Measurements from ENCODE around the gene HERC2.
"Not testable (repeated sequence)": the region's sequence is repeated elsewhere in the genome, so short reads cannot be mapped to it uniquely, and the experiment has no call there.

Gene HERC2

GRCh38 chr15:28216946-28217546 lies 104.9 kb downstream of the HERC2 start:
- DNase-seq, result not testable (repeated sequence)

- DNase-seq, result not testable (repeated sequence)
These were observed 106.5 kb downstream of the HERC2 start for GRCh38 chr15:28215521-28215920.

DNA sequence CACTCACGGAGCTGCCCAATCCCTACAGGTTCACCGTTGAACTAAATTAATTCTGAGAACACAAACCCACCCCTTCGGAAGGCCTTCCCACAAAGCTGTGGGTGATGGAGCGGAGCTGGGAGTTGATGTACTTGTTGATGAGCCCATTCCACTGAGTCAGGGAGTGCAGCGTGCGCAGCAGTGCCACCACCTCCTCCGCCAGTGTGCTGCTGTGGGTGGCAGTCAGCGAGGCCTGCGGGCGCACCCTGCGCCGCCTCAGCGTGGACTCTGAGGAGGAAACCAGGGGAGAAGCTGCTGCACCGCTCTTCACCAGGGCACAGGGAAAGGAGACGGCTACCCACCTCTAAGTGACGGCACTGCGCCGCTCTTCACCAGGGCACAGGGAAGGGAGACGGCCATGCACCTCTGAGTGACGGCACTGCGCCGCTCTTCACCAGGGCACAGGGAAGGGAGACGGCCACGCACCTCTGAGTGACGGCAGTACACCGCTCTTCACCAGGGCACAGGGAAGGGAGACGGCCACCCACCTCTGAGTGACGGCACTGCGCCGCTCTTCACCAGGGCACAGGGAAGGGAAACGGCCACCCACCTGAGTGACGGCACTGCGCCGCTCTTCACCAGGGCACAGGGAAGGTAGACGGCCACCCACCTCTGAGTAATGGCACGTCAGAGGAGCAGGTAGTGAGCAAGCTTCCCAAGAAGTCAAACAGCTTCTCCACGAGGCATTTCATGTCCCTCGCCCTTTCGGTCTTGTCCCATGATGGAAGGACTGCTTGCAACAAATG lies 107.8 kb downstream of the HERC2 start:
- DNase-seq, result not testable (repeated sequence)

DNA sequence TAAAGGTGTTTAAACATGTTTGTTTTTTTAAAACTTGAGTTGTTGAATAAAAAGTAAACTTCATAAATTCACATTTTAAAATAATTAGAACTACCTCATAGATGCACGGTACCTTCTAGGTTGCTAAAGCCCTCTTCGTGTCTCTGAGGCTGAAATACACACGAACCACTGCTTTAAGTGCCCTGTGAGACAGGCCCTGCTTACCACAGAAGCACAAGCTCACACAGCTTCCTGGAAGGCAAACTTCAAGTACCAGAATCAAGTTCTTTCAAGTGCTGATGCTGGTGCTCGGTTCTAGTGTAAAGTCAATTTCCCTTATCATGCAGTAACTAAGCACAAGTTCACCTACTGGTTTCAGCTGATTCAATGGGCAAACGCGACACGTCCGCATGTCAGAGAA lies 108.6 kb downstream of the HERC2 start:
- not testable (repeated sequence) for DNase-seq

DNA sequence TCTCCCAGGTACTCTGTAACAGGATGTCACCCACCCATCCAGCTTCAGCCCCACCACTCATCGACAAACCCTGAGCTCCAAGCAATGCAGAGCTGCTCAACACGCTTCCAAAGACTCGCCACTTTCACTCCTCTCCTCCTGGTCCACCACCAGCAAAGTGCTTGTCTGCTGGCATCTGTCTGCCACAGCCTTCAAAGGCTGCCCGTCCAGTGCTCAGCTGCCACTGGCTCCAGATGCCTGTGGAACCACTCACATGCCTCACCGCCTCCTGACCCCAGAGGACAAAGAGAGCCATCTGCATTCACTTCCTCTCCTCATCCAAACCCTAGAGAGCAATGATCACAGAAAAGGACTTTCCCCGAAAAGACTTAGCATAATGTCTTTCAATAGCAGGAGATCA lies 113.4 kb downstream of the HERC2 start:
- no peak for DNase-seq

- not testable (repeated sequence) for DNase-seq
These were observed 116.3 kb downstream of the HERC2 start for GRCh38 chr15:28205640-28206039.

DNA sequence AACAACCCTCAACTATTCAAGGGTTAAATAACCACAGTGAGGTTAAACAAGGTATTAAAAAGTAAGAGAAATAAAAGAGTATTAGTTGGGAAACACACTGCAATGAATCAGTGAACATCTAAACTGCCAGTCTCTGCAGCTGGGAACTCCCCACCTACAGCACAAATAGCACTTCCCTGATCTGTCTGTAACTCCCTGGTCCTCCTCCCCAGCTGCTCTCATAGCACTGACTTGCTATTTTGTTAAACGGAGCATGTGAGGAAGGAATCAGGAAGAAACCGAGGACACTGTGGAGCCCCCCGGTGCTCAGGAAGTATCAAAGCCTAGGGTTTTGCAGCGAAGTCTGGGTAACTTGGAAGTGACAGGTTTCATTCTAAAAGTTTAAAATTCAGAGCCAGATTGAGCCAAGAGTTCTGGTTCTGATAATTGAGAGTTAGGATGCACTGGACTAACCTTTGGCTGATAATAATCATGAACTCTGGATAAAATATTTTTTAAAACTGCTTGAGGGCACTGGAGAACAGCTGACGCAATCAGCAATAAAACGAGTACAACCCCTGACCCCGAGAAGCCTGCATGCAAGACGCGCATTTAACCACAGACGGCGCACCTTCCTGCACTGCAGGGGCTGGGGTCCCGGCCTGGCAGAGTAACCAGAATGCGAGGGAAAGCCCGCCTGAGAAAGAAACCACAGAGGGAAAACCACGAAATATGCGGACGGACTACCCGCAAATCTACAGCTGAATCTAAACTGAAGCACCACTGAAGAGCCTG lies 118.7 kb downstream of the HERC2 start:
- DNase-seq, result not testable (repeated sequence)

- not testable (repeated sequence) for DNase-seq
These were observed 119.9 kb downstream of the HERC2 start for GRCh38 chr15:28202124-28202523.

- not testable (repeated sequence) for DNase-seq
These were observed 123.8 kb downstream of the HERC2 start for GRCh38 chr15:28198215-28198614.

DNA sequence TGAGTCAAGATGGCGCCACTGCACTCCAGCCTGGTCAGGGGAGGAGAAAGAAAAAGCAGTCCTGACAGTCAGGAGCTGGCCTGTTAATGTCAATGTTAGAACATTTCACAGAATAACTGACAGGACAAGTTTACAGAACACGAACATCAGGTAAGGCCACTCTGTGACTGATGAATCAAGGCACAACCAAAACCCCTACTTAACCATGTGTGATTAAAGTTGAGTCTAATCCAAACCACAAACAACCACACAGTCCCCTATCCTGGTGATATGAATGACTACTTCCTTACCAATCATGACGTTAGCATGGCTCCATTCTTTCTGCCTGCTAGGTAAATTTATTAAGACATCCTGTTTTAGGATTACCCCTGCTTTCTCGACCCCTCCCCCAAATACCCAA lies 124.3 kb downstream of the HERC2 start:
- not testable (repeated sequence) for DNase-seq

- DNase-seq, result not testable (repeated sequence)
These were observed 125.4 kb downstream of the HERC2 start for GRCh38 chr15:28196581-28196980.

DNA sequence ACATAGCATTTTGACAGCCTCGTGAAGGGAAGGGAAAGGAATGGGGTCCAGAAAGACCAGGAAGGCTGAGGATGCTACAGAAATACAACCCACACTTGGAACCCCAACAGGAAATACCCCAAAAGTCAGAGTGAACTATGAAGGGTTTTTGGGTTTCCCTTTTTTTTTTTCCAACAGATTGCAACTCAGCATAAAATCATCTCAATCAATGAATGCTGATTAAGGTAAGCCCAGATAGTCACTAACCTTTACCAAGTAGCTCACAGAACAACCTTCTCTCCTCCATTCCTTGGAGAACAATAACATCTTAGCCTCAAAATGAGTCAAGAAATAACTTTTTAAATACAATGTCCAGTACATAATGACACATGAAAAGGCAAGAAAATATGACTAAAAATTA lies 129.2 kb downstream of the HERC2 start:
- DNase-seq, result no peak

GRCh38 chr15:28191832-28192231 lies 130.1 kb downstream of the HERC2 start:
- no peak for DNase-seq

DNA sequence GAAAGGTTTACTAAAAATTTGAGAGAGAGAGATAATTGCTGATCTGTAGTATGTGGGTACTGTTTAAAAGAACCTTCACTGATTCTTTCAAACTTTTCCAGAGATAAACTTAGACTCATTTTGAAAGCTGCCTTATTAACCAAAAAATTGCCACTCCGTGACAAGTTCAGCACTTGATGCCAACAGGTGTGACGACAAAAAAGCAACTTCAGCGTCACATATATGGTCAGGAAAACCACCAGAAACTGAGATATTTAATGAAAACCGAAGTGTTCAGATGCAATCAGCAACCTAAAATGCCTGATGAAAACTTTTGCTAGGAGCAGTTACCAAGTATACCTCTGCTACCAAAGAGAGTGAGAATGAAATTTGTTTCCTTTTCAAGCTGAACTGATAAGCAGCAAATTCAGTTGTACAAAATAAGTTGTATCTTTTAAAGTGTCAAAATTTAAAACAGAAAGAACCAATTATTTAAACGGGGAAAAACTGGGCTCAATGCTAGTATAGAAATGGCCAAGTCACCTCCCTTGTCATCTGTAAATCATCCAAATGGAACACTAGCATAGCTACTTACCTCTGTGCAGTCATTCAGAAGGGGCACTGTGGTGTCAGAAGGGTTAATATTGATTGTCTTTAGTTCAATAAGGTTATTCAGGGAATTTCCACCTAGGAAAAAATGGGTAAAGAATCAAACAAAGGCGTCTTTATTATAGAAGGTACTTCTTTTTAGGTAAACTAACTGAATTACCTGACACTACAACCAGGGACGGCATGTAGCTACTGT lies 131.4 kb downstream of the HERC2 start:
- no peak for DNase-seq

DNA sequence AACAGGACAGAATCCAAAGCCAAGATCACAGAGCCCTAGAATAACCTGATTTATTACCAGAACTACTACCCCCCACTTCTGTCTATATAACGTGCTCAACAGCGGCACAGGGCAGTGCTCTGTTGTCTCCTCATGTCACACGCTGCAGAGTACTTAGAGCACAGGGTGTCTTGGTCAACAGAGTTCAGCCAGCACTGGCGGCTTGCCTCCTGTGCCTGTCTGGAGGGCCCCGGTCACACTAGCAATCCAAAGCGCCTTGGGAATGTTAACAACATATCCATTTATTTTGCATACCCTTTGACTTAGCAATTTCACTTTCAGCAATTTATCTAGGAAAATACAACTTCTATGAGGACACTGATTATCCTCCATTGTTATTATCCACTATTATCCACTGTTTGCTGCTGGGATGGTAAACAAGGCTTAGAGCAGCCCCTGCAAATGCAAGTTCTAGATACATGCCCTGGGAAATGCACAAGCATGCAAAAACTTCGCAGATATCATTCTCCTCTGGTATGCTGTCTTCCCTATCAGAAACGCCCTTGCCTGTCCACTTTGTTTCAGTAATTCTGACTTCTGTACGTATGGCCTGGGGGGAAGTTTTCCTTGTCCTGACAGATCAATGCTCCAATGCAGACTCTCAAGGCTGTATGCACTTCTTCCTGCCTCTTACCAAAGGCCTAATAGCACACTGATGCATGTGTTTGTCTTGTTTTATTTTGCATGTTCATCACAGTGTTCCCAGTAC lies 136.7 kb downstream of the HERC2 start:
- DNase-seq, result no peak

DNA sequence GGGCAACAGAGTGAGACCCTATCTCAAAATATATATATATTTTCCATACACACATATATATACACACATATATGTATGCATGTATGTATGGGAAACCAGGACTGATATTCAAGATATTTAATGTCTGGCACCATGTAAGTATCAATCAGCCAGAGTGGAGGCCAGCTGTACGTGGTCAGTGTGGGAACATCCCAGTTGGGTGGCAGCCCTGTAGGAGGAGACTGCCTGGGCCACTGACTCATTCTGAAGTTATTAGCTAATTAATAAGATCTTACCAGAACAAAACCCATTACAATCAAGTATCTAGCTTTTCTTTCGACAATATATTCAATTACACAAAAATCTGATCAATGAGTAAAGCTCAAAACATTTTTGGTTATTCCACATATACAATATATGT lies 137.8 kb downstream of the HERC2 start:
- no peak for DNase-seq

GRCh38 chr15:28182731-28183130 lies 139.2 kb downstream of the HERC2 start:
- no peak for DNase-seq

DNA sequence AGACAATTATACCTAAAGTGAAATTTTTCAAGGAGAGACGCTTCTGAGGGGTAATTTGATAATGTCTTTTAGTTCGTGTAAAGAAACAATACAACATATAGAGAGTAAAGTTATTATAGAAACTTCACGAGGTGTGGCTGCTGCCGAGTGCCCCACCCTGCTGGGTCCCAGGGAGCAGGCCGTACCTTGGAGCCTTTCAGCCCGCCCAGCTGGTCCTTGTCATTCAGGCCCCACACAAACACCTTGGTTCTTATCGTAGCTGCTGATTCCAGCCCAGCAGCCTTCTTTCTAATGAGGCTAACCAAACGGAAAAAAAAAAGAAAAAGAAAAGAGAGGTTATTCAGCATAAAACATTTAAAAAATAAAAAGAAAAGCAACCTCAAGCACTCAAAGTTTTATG lies 139.8 kb downstream of the HERC2 start:
- no peak for DNase-seq

- no peak for DNase-seq
These were observed 140.6 kb downstream of the HERC2 start for GRCh38 chr15:28181366-28181765.

DNA sequence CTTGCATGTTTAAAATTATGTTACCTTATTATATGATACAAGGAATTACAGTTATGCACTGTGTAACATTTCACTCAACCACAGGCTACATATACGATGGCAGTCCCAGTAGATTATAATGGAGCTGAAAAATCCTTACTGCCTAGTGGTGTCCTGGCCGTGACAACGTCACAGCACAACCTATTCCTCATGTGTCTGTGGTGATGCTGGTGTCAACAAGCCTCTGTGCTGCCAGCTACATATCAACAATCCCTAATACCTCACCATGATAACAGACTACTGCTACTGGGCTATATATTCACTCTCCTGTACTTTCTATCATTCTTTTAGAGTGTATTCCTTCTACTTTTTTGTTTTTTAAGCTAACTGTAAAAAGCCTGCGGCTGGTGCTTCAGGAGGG lies 142.7 kb downstream of the HERC2 start:
- no peak for DNase-seq

DNA sequence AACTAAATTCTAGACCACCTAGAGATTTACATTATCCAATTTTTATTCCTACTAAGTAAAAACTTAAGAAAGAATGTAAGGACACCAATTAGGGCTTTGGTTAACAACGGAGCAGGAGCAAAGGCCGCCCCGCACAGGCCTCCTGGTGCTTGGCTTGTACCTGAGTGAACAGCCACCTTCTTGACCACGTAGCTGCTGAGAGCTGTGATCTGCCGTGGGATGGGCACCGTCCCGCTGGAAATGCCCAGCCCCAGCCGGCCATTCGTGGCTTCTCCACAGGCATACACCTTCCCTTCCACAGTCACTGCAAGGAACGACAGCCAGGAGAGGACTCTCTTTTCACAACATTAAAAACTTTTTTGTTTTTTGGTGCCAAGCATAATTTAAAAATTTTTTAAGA lies 143.3 kb downstream of the HERC2 start:
- DNase-seq, result no peak

GRCh38 chr15:28178290-28178689 lies 143.7 kb downstream of the HERC2 start:
- no peak for DNase-seq
